H54 (cell line): Measurements from ENCODE around the gene OR5AR1.

Experiments
- DNase-seq: peaks from one replicate; pipeline ENCODE4 v3.0.0; 2011; ENCODE audit warnings: low spot score, mixed read lengths; ENCODE audit not compliant: insufficient read length
- FAIRE-seq: peaks from 3 replicates; lab custom pipeline; 2011; peaks lifted over from hg19 to GRCh38; lab: Jason Lieb, UNC
- POLR2A ChIP-seq: IDR thresholded peaks from 2 replicates; pipeline ENCODE4 v1.6.1; 2011; ENCODE audit warnings: low read depth, mild to moderate bottlenecking, low read length

The OR5AR1 gene

DNA sequence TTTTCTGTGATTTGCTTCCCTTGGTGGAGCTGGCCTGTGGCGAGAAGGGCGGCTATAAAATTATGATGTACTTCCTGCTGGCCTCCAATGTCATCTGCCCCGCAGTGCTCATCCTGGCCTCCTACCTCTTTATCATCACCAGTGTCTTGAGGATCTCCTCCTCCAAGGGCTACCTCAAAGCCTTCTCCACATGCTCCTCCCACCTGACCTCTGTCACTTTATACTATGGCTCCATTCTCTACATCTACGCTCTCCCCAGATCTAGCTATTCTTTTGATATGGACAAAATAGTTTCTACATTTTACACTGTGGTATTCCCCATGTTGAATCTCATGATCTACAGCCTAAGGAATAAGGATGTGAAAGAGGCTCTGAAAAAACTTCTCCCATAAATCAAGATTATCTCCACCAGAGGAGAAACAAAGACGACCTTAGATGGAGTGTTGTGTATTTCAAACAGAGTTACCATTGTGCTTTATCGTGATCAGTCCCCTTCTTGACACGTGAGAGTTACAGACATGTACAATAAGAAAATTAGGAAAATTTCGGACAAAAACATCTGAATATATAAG lies 37.5 kb downstream of the OR5AR1 start:
- no peak for TF ChIP-seq POLR2A
- no peak for DNase-seq
- no peak for FAIRE-seq

DNA sequence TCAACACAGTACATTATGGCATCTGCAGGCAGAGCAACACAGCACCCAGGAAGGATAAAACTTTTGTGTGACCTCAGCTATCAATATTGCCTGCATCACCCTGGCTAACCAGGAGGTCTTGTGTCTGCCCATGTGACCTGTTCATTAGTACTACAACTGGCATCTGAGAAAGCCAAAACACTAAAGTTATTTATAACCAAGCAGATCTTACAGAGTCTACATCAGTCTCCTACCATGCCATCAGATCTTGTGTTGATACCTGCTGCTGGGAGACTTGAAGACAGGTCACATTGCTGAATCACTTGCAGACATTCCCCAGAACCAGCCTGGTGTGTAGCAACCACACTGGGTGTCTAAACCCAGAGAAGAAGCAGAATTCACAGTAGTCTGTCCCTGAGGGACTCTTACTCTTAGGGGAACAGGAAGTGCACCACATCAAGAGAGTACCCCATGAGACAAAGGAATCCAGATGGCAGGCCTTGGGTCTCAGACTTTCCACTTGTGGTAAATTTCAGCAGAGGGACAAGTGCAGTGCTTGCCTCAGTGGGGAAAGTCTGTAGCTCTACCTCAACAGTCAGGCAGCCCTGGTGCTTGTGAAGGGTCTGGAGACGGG lies 42.4 kb downstream of the OR5AR1 start:
- TF ChIP-seq POLR2A: no peak
- FAIRE-seq (no peak), DNase-seq (no peak)

- DNase-seq (no peak), FAIRE-seq (no peak)
- TF ChIP-seq POLR2A: no peak
Observed at GRCh38 chr11:56706486-56706885, 43.0 kb downstream of the OR5AR1 start.

GRCh38 chr11:56714206-56714605 lies 50.7 kb downstream of the OR5AR1 start:
- FAIRE-seq: no peak
- no peak for TF ChIP-seq POLR2A
- DNase-seq: no peak
